T-helper 2 cell treated with Interferon-gamma antibody and Interleukin-4, amounts not matched to agents 5 μg/mL and 100 μg/mL, for 36 hours (primary cell): Measurements from ENCODE around the gene SLC18A2.
"Not testable (repeated sequence)": the region's sequence is repeated elsewhere in the genome, so short reads cannot be mapped to it uniquely, and the experiment has no call there.

Experiments
- DNase-seq: peaks from one replicate; pipeline ENCODE4 v3.0.0; 2021; ENCODE audit warnings: low spot score
- H3K27ac Mint-ChIP-seq: one replicate; pipeline ENCODE4 v1.8.0; 2021; ENCODE audit warnings: mild to moderate bottlenecking, mixed read lengths
- H3K27me3 Mint-ChIP-seq: one replicate; pipeline ENCODE4 v1.8.0; 2021; ENCODE audit warnings: low read depth, mixed read lengths
- H3K36me3 Mint-ChIP-seq: one replicate; pipeline ENCODE4 v1.8.0; 2021; ENCODE audit warnings: low read depth, mixed read lengths
- H3K4me1 Mint-ChIP-seq: one replicate; pipeline ENCODE4 v1.8.0; 2021; ENCODE audit warnings: low read depth, mixed read lengths
- H3K4me3 Mint-ChIP-seq: one replicate; pipeline ENCODE4 v1.8.0; 2022; ENCODE audit warnings: mild to moderate bottlenecking, moderate library complexity, mixed read lengths
- H3K9me3 Mint-ChIP-seq: one replicate; pipeline ENCODE4 v1.8.0; 2021; ENCODE audit warnings: mixed read lengths

The SLC18A2 gene

DNA sequence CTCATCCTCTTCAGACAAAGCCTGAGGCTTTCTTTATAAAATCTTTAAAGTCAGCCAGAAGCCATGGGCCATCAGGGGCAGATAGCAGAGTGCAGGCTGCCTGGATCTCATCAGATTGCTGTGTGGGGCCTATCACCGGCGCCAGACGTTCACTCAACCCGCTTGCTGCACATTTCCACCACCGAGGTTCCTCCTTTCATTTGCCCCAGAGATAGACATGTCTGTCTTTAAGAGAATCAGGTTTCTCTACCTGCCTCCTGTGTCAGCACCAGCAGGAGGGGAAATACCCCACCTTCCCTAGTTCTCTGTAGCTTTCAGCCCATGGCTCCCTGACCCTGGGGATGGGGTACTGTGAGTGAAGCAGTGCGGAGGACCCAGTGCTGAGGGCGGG is 22.0 kb downstream of the SLC18A2 start:
- DNase-seq: no peak

DNA sequence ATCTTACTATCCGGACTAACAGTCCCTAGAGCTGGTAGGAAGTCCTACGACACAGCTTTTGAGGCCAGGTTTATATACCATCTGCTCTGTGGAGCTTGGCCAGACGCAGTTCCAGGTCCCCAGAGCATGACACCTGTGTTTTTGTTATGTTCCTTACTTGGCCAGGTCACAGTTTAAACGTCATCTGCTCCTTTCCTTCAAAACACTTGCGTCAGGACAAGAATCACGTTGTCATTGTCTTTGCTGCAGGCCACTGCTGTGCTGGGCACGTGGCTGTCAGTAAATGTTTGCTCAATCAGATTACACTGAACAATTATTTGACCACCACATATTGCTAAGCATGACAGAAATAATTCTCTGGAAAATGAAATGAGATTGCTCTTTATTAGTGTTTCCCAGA is 23.9 kb downstream of the SLC18A2 start:
- Mint-ChIP-seq H3K9me3 (no peaks in the 10 kb centered on the region), H3K36me3 (no peaks in the 10 kb centered on the region), H3K27ac (no peak overlapping the region), H3K4me3 (no peak overlapping the region), H3K27me3 (peaks cover 11% of the 10 kb centered on the region), H3K4me1 (peaks cover 3% of the 10 kb centered on the region)
- no peak for DNase-seq

More for the DNA sequence above, 22.0 kb downstream of the SLC18A2 start:
- no peaks in the 10 kb centered on the region for H3K36me3 Mint-ChIP-seq
- H3K4me1 Mint-ChIP-seq: peaks cover 9% of the 10 kb centered on the region
- no peaks in the 10 kb centered on the region for H3K9me3 Mint-ChIP-seq
- H3K27ac Mint-ChIP-seq: no peak overlapping the region
- H3K4me3 Mint-ChIP-seq: no peak overlapping the region
- H3K27me3 Mint-ChIP-seq: peaks cover 19% of the 10 kb centered on the region

DNA sequence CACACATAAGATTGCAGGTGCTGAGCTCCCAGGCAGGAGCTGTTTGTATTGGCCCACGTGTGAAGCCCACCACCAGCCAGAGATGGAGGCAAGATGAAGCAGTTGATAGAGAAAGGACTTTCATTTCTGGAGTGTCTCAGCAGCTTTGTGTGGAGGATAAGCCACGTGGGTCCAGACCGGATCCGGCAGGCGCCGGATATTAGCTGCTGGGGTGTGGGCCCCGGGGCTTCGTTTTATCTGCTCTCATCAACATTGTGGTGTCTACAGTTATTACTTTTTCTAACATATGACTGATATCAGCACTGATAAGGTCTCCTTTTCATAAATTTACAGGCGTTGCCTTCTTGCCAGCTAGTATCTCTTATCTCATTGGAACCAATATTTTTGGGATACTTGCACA is 25.5 kb downstream of the SLC18A2 start:
- Mint-ChIP-seq H3K4me3 (no peak overlapping the region), H3K27me3 (peaks cover 8% of the 10 kb centered on the region), H3K9me3 (no peaks in the 10 kb centered on the region)

DNA sequence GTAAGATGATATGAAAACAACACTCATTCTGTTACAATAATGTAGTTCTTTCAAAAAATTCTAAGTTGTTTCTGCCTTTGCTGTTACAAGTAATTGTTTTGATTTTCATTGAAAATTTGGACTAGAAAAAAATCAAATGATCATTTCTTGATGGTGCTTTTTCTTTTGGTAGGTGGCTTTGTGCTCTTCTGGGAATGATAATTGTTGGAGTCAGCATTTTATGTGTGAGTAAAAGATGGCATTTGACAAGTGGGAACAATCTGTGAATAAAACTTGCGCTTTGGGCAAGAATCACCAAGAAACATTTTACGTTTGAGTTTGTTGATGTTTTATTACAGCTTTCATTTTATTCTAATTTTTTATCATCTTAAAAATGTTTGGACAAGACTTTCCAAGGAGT is 25.9 kb downstream of the SLC18A2 start:
- Mint-ChIP-seq H3K36me3 (no peaks in the 10 kb centered on the region), H3K9me3 (no peaks in the 10 kb centered on the region), H3K4me1 (no peaks in the 10 kb centered on the region), H3K4me3 (no peak overlapping the region), H3K27ac (no peak overlapping the region), H3K27me3 (peaks cover 5% of the 10 kb centered on the region)
- DNase-seq: no peak

More for the DNA sequence above, 25.5 kb downstream of the SLC18A2 start:
- H3K36me3 Mint-ChIP-seq: no peaks in the 10 kb centered on the region
- H3K4me1 Mint-ChIP-seq: no peaks in the 10 kb centered on the region
- DNase-seq: no peak
- no peak overlapping the region for H3K27ac Mint-ChIP-seq

DNA sequence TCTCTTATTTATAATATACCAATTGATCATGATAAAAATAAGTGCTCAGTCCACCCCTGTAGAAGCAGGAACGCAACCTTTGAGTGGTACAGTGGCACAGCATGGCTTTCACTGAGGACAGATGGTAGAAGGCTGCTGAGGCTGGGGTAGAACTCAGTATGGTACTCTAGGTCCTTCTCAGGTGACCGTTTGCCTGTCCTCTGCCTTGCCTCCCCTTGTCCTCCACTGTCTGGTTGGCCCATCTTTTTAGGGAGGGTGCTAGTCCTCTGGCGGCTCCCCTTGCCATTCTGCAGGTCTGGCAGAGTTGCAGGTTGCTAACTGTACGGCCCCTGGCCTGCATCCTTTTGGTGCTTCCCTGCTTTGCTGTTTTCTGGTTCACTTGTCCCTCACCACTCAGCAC is 27.3 kb downstream of the SLC18A2 start:
- H3K36me3 Mint-ChIP-seq: no peaks in the 10 kb centered on the region
- no peak for DNase-seq
- H3K27me3 Mint-ChIP-seq: no peaks in the 10 kb centered on the region
- H3K4me3 Mint-ChIP-seq: no peak overlapping the region
- no peak overlapping the region for H3K27ac Mint-ChIP-seq
- H3K9me3 Mint-ChIP-seq: no peaks in the 10 kb centered on the region
- H3K4me1 Mint-ChIP-seq: no peaks in the 10 kb centered on the region

DNA sequence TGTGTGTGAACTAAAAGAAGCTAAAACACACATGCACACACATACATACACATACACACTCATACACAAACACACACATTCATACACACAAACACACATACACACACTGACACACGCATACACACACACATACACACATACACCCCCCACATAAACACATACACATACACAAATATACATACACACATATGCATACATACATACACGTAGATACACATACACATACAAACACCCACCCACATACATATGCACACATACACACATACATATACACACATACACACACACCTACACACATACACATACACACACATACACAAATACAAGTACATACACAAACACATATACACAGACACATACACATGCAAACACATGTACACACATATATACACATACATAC is 28.0 kb downstream of the SLC18A2 start:
- H3K9me3 Mint-ChIP-seq: no peaks in the 10 kb centered on the region
- H3K27me3 Mint-ChIP-seq: no peaks in the 10 kb centered on the region
- no peak overlapping the region for H3K27ac Mint-ChIP-seq
- H3K4me1 Mint-ChIP-seq: no peaks in the 10 kb centered on the region
- no peaks in the 10 kb centered on the region for H3K36me3 Mint-ChIP-seq
- no peak for DNase-seq
- H3K4me3 Mint-ChIP-seq: no peak overlapping the region

DNA sequence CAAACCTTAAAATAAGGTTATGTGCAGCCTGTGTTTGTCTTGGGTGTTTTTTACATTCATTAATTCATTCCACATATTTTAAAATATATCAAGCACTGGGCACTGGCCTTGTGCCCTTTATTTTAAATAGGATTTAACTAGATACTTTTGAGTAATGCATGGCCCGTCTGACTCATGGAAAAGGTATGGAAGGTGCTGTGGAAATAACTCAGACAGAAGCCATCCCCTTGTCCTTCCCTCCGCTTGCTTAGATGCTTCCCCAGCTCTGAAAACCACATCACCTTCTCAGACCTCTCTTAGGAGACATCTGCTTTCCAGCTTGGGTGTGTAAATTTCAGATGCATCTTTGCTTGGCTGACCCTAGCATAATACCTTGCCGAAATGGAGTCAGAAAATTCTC is 30.5 kb downstream of the SLC18A2 start:
- Mint-ChIP-seq H3K4me1 (no peaks in the 10 kb centered on the region), H3K27me3 (no peaks in the 10 kb centered on the region), H3K9me3 (no peaks in the 10 kb centered on the region), H3K27ac (no peak overlapping the region), H3K4me3 (no peak overlapping the region), H3K36me3 (no peaks in the 10 kb centered on the region)
- DNase-seq: no peak

DNA sequence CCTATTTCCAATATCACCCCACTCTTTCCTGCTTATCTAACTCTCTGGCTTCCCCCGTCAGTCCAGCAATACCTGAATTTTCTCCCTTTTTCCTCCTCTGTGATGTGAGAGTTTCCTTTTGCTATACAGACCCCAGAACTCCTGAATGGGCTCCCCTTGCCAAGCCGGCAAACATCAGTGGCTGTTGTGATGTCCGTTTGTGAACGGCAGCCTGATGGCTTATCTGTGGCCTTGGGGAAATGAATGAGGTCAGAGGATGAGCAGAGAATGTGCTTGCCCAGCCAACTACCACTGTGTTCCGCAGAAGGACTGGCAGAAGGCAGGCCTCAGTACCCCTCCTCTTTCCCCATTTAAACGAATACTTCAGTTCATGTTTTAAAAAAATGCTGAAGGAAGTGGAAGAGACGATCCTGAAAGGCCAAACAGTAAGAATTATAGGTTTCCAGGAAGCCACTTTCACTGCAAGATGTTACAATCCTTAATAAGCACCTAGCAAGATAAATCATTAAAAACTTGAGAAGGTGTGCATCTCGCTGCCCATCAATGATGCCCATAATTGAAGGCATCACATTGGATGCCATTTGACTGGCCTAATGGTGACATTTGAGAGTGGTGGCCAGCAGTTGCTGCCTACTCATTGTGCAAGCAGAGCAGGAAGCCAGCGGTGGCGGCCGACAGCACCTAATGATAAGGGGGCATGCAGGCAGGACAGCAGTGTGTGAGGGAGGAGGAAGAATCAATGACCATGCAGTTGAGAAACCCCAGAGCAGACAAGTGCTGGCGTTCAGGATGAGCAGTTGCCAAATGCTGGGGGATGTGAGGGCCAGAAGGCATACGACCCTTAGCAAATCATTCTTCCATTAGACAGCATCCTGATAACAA is 31.5 kb downstream of the SLC18A2 start:
- H3K27ac Mint-ChIP-seq: no peak overlapping the region
- no peaks in the 10 kb centered on the region for H3K27me3 Mint-ChIP-seq
- H3K4me3 Mint-ChIP-seq: no peak overlapping the region
- H3K36me3 Mint-ChIP-seq: no peaks in the 10 kb centered on the region
- H3K4me1 Mint-ChIP-seq: no peaks in the 10 kb centered on the region
- no peak for DNase-seq
- no peaks in the 10 kb centered on the region for H3K9me3 Mint-ChIP-seq

DNA sequence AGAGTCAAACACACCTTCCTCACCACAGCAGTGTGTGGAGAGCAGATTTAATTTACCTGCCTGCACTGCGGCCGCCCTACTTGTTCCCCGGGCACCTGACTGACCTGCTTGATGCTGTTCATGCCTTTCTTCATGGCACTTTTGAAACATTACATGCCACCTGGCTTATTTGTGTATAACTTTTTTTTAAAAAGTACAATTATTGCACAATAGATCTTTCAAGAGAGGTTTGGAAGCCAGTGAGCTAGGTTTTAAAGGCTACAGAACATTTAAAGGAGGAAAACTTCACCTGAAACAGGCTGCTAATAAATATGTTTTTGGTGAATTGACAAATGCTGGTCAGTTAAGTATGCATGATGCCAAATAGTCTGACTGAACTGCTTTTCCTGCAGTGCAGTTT is 33.1 kb downstream of the SLC18A2 start:
- Mint-ChIP-seq H3K27me3 (no peaks in the 10 kb centered on the region), H3K9me3 (no peaks in the 10 kb centered on the region), H3K4me3 (no peak overlapping the region), H3K27ac (no peak overlapping the region), H3K4me1 (no peaks in the 10 kb centered on the region), H3K36me3 (no peaks in the 10 kb centered on the region)
- DNase-seq: no peak

DNA sequence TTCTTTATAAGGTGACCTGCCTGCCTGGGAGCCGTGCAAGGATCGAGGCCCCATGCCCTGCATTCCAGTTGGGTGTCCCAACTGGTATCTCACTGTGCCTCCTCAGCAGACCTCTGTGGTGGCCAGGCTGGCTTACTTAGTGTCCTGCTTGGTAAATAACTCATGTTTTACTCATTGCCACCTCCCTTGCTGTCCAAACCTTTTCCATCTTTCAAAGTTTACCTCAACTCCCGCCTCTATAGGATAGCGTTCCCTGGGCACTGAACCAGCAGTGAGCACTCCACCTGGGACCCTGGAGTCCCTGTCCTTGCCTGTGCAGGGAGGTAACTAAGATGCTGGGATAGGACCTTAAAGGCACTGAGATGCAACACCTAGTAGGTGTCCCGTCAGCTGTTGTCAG is 33.6 kb downstream of the SLC18A2 start:
- no peak overlapping the region for H3K27ac Mint-ChIP-seq
- no peaks in the 10 kb centered on the region for H3K36me3 Mint-ChIP-seq
- H3K4me3 Mint-ChIP-seq: no peak overlapping the region
- no peaks in the 10 kb centered on the region for H3K27me3 Mint-ChIP-seq
- no peaks in the 10 kb centered on the region for H3K4me1 Mint-ChIP-seq
- DNase-seq: no peak
- no peaks in the 10 kb centered on the region for H3K9me3 Mint-ChIP-seq

DNA sequence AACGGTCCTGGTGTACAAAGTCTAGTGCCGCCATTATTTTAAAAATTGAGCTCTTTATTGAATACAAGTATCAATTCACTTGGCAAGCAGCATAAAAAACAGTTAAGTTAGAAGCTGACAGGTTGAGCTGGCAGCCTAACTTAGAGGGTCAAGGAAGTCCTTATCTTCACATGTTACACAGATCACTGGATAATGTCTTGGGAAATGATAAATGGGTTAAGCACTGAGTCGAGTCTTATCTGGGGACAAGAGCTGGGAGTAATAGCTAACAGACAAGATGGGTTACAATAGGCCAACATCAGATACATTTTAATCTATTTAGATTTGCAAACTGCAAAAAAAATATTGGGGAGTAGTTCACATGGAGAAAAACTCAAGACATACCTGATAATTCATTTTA is 34.2 kb downstream of the SLC18A2 start:
- Mint-ChIP-seq H3K4me1 (no peaks in the 10 kb centered on the region), H3K9me3 (no peaks in the 10 kb centered on the region)

DNA sequence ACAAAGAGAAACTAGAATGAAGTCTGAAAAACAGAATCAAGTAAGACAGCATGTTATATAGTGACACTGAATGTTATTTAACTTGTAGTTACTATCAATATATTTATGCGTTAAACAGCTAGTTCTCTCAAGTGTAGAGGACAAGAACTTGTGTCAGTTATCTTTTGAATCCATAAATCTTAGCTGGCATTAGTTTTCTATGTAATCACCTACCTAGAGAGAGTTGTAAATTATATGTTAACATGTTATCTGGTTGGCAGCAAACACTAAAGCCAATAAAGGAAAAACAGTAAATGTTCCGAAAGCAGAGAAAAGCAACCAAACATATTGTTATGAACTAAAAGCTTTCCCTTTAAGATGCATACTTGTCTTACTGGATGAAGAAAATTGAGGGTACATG is 36.8 kb downstream of the SLC18A2 start:
- no peaks in the 10 kb centered on the region for H3K27me3 Mint-ChIP-seq
- no peak overlapping the region for H3K4me3 Mint-ChIP-seq
- H3K4me1 Mint-ChIP-seq: no peaks in the 10 kb centered on the region
- H3K27ac Mint-ChIP-seq: no peak overlapping the region
- no peaks in the 10 kb centered on the region for H3K9me3 Mint-ChIP-seq
- no peaks in the 10 kb centered on the region for H3K36me3 Mint-ChIP-seq
- no peak for DNase-seq

More for the DNA sequence above, 34.2 kb downstream of the SLC18A2 start:
- Mint-ChIP-seq H3K36me3 (no peaks in the 10 kb centered on the region), H3K4me3 (no peak overlapping the region), H3K27ac (no peak overlapping the region), H3K27me3 (no peaks in the 10 kb centered on the region)
- no peak for DNase-seq

DNA sequence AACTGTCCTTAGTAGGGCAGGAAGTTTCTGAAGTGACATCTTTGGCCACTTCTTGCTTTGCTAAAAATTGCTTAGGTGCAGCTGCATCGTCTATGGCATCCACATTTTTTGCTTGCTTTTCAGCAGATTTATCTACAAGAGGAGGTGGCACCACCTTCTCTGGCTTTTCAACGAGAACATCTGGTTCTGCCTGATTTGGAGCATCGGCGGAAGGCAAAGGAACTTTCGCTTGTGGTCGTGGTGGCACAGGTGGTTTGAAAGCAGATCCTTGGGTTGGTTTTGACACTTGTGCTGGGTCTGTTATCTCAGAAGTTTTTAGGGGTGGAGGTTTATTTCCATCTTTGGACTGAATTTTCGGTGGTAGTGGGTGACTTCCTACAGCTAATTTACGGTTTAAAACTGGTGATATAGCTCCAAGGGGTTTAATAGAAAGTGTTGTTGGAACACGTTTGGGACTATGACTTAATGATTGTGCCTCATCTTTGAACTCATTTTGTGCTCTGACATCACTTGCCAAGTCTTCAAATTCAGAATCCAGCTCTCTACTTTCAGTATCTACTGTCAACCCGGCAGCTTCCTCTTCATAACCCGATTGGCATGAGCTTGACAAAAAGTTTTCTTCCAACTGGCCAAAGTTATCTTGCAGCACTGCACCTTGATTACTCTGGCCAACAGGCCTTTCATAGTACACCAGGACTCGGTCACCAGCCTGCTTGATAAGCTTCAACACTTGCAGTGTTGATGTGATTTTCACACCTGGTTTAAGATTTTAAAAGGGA is 44.0 kb downstream of the SLC18A2 start:
- no peak overlapping the region for H3K4me3 Mint-ChIP-seq
- no peak overlapping the region for H3K27ac Mint-ChIP-seq

DNA sequence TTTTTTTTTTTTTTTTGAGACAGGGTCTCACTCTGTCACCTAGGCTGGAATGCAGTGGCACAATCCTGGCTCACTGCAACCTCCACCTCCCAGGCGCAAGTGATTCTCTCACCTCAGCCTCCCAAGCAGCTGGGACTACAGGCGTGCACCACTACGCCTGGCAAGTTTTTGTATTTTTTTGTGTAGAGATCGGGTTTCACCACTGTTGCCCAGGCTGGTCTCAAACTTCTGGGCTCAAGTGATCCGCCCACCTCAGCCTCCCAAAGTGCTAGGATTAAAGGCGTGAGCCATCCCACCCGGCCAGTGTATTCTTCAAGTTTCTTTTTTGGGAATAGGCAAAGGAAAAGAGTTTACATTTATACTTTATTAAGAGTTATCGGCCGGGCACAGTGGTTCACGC is 50.0 kb downstream of the SLC18A2 start:
- H3K27ac Mint-ChIP-seq: not testable (repeated sequence)

More for the DNA sequence above, 44.0 kb downstream of the SLC18A2 start:
- DNase-seq: no peak
- no peaks in the 10 kb centered on the region for H3K9me3 Mint-ChIP-seq
- no peaks in the 10 kb centered on the region for H3K27me3 Mint-ChIP-seq
- H3K4me1 Mint-ChIP-seq: peaks cover 2% of the 10 kb centered on the region
- peaks cover 15% of the 10 kb centered on the region for H3K36me3 Mint-ChIP-seq

More for the DNA sequence above, 50.0 kb downstream of the SLC18A2 start:
- not testable (repeated sequence) for H3K36me3 Mint-ChIP-seq, H3K4me1 Mint-ChIP-seq, H3K27me3 Mint-ChIP-seq, H3K9me3 Mint-ChIP-seq, H3K4me3 Mint-ChIP-seq, DNase-seq
